HEK293 (cell line): ENCODE measurements around the gene CTAG1A.

Experiments used
- SP2 ChIP-seq: fragments of 450-650 bp; formaldehyde crosslinking; IDR thresholded peaks from 2 replicates; pipeline ENCODE4 v1.5.1; 2016; ENCODE audit warnings: missing biosample characterization, missing genetic modification characterization
- ZBTB1 ChIP-seq: fragments of 450-650 bp; formaldehyde crosslinking; IDR thresholded peaks from 2 replicates; pipeline ENCODE4 v1.5.1; 2016; ENCODE audit warnings: missing biosample characterization, missing genetic modification characterization
- ZBTB7A ChIP-seq: fragments of 450-650 bp; formaldehyde crosslinking; IDR thresholded peaks from 2 replicates; pipeline ENCODE4 v1.5.1; 2016; ENCODE audit warnings: low read depth, missing biosample characterization, missing genetic modification characterization
- ZNF132 ChIP-seq: fragments of 450-650 bp; formaldehyde crosslinking; IDR thresholded peaks from 2 replicates; pipeline ENCODE4 v1.5.1; 2017; ENCODE audit warnings: missing biosample characterization, missing genetic modification characterization, borderline replicate concordance
- ZNF133 ChIP-seq: fragments of 450-650 bp; formaldehyde crosslinking; IDR thresholded peaks from 2 replicates; pipeline ENCODE4 v1.5.1; 2016; ENCODE audit warnings: missing biosample characterization, missing genetic modification characterization
- ZNF266 ChIP-seq: fragments of 450-650 bp; formaldehyde crosslinking; IDR thresholded peaks from 2 replicates; pipeline ENCODE4 v1.5.1; 2016; ENCODE audit warnings: missing biosample characterization, missing genetic modification characterization, low read depth
- ZNF670 ChIP-seq: fragments of 450-650 bp; formaldehyde crosslinking; IDR thresholded peaks from 2 replicates; pipeline ENCODE4 v1.5.1; 2016; ENCODE audit warnings: missing biosample characterization, missing genetic modification characterization, low read depth
- ZNF830 ChIP-seq: fragments of 450-650 bp; IDR thresholded peaks from 2 replicates; pipeline ENCODE4 v1.5.0; 2018; ENCODE audit warnings: missing biosample characterization, missing genetic modification characterization, low read depth, mild to moderate bottlenecking, moderate library complexity
- TF ChIP-seq, protein P1 (sequence below): fragments of 450-650 bp; formaldehyde crosslinking; optimal IDR thresholded peaks from 2 replicates; pipeline ENCODE3; 2016; ENCODE audit warnings: missing biosample characterization, mild to moderate bottlenecking, missing genetic modification characterization
- TF ChIP-seq, protein P2 (sequence below): fragments of 450-650 bp; formaldehyde crosslinking; IDR thresholded peaks from 2 replicates; pipeline ENCODE4 v1.5.1; 2016; ENCODE audit warnings: missing biosample characterization, missing genetic modification characterization
- TF ChIP-seq, protein P3 (sequence below): fragments of 450-650 bp; formaldehyde crosslinking; IDR thresholded peaks from 2 replicates; pipeline ENCODE4 v1.5.1; 2016; ENCODE audit warnings: missing biosample characterization, missing genetic modification characterization, borderline replicate concordance

DNA sequence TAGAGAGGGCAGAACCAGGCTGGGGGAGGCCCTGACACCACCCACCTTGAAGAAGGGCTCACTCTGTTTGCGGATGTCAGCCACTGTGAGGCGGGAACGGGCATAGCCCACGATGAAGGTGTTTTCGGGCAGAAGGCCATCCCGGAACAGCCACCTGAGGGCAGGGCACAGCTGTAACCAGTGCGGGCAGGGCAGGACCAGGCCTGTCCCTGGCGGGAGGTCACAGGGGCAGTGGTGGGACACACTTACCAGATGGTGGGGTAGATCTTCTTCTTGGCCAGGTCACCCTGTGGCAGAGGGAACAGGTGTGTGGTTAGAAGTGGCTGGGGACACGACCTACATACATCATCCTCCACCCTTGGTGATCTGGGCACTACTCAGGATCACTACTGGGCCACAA is 49.0 kb upstream of the CTAG1A start:
- TF ChIP-seq SP2 (tag by site-specific recombination) (no peak), ZNF132 (tag by site-specific recombination) (no peak), ZNF133 (no peak), ZNF830 (tag by site-specific recombination) (no peak), ZBTB7A (tag by site-specific recombination) (no peak), ZNF670 (tag by site-specific recombination) (no peak), ZNF266 (tag by site-specific recombination) (no peak), ZBTB1 (tag by site-specific recombination) (no peak)
- TF ChIP-seq, protein P1, sequence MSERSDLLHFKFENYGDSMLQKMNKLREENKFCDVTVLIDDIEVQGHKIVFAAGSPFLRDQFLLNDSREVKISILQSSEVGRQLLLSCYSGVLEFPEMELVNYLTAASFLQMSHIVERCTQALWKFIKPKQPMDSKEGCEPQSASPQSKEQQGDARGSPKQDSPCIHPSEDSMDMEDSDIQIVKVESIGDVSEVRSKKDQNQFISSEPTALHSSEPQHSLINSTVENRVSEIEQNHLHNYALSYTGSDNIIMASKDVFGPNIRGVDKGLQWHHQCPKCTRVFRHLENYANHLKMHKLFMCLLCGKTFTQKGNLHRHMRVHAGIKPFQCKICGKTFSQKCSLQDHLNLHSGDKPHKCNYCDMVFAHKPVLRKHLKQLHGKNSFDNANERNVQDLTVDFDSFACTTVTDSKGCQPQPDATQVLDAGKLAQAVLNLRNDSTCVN (tag by site-specific recombination): no peak
- TF ChIP-seq, protein P2, sequence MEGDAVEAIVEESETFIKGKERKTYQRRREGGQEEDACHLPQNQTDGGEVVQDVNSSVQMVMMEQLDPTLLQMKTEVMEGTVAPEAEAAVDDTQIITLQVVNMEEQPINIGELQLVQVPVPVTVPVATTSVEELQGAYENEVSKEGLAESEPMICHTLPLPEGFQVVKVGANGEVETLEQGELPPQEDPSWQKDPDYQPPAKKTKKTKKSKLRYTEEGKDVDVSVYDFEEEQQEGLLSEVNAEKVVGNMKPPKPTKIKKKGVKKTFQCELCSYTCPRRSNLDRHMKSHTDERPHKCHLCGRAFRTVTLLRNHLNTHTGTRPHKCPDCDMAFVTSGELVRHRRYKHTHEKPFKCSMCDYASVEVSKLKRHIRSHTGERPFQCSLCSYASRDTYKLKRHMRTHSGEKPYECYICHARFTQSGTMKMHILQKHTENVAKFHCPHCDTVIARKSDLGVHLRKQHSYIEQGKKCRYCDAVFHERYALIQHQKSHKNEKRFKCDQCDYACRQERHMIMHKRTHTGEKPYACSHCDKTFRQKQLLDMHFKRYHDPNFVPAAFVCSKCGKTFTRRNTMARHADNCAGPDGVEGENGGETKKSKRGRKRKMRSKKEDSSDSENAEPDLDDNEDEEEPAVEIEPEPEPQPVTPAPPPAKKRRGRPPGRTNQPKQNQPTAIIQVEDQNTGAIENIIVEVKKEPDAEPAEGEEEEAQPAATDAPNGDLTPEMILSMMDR (tag by site-specific recombination): no peak
- TF ChIP-seq, protein P3, sequence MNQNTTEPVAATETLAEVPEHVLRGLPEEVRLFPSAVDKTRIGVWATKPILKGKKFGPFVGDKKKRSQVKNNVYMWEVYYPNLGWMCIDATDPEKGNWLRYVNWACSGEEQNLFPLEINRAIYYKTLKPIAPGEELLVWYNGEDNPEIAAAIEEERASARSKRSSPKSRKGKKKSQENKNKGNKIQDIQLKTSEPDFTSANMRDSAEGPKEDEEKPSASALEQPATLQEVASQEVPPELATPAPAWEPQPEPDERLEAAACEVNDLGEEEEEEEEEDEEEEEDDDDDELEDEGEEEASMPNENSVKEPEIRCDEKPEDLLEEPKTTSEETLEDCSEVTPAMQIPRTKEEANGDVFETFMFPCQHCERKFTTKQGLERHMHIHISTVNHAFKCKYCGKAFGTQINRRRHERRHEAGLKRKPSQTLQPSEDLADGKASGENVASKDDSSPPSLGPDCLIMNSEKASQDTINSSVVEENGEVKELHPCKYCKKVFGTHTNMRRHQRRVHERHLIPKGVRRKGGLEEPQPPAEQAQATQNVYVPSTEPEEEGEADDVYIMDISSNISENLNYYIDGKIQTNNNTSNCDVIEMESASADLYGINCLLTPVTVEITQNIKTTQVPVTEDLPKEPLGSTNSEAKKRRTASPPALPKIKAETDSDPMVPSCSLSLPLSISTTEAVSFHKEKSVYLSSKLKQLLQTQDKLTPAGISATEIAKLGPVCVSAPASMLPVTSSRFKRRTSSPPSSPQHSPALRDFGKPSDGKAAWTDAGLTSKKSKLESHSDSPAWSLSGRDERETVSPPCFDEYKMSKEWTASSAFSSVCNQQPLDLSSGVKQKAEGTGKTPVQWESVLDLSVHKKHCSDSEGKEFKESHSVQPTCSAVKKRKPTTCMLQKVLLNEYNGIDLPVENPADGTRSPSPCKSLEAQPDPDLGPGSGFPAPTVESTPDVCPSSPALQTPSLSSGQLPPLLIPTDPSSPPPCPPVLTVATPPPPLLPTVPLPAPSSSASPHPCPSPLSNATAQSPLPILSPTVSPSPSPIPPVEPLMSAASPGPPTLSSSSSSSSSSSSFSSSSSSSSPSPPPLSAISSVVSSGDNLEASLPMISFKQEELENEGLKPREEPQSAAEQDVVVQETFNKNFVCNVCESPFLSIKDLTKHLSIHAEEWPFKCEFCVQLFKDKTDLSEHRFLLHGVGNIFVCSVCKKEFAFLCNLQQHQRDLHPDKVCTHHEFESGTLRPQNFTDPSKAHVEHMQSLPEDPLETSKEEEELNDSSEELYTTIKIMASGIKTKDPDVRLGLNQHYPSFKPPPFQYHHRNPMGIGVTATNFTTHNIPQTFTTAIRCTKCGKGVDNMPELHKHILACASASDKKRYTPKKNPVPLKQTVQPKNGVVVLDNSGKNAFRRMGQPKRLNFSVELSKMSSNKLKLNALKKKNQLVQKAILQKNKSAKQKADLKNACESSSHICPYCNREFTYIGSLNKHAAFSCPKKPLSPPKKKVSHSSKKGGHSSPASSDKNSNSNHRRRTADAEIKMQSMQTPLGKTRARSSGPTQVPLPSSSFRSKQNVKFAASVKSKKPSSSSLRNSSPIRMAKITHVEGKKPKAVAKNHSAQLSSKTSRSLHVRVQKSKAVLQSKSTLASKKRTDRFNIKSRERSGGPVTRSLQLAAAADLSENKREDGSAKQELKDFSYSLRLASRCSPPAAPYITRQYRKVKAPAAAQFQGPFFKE (tag by site-specific recombination): no peak
